Stimulated activated CD4-positive, alpha-beta T cell treated with anti-CD3 and anti-CD28 coated beads, Interleukin-2, amount 100 ng/mL, for 4 hours (primary cell): Measurements from ENCODE around the gene UBE3B.

Experiments
- DNase-seq: peaks from one replicate; pipeline ENCODE4 v3.0.0-alpha.2; 2020; ENCODE audit warnings: low read depth

UBE3B gene

GRCh38 chr12:109475993-109476806 lies 1.2 kb upstream of the UBE3B start:
- no peak for DNase-seq

- DNase-seq: no peak
These were observed 638 bp upstream of the UBE3B start for GRCh38 chr12:109476807-109477184.

GRCh38 chr12:109477963-109478315 lies 505 bp downstream of the UBE3B start:
- DNase-seq: no peak

GRCh38 chr12:109479761-109480160 lies 2.3 kb downstream of the UBE3B start:
- DNase-seq: no peak

GRCh38 chr12:109480356-109480755 lies 2.9 kb downstream of the UBE3B start:
- DNase-seq: no peak

GRCh38 chr12:109481863-109482262 lies 4.4 kb downstream of the UBE3B start:
- no peak for DNase-seq

- no peak for DNase-seq
These were observed 5.1 kb downstream of the UBE3B start for GRCh38 chr12:109482491-109482890.

- DNase-seq: no peak
These were observed 5.5 kb downstream of the UBE3B start for GRCh38 chr12:109482894-109483293.

GRCh38 chr12:109483346-109483745 lies 5.9 kb downstream of the UBE3B start:
- DNase-seq: no peak

- DNase-seq: no peak
These were observed 7.8 kb downstream of the UBE3B start for GRCh38 chr12:109485201-109485600.

GRCh38 chr12:109487181-109488050 lies 10.0 kb downstream of the UBE3B start:
- no peak for DNase-seq

GRCh38 chr12:109488051-109488665 lies 10.7 kb downstream of the UBE3B start:
- DNase-seq: no peak

- no peak for DNase-seq
These were observed 11.9 kb downstream of the UBE3B start for GRCh38 chr12:109489016-109489954.

- no peak for DNase-seq
These were observed 12.6 kb downstream of the UBE3B start for GRCh38 chr12:109489955-109490565.

- no peak for DNase-seq
These were observed 14.2 kb downstream of the UBE3B start for GRCh38 chr12:109491671-109492070.

GRCh38 chr12:109492371-109492770 lies 14.9 kb downstream of the UBE3B start:
- no peak for DNase-seq

GRCh38 chr12:109493090-109493489 lies 15.7 kb downstream of the UBE3B start:
- DNase-seq: no peak

GRCh38 chr12:109493938-109494337 lies 16.5 kb downstream of the UBE3B start:
- no peak for DNase-seq

GRCh38 chr12:109494348-109494881 lies 17.0 kb downstream of the UBE3B start:
- DNase-seq: no peak

GRCh38 chr12:109495012-109495411 lies 17.6 kb downstream of the UBE3B start:
- no peak for DNase-seq

GRCh38 chr12:109496306-109496705 lies 18.9 kb downstream of the UBE3B start:
- no peak for DNase-seq
